Measurements from ENCODE around the gene SLC22A31. TPM values are rescaled to one million over a fixed set of nuclear protein-coding genes. Genes with fewer than 3 reads are reported as not detected.

Gene SLC22A31
- total and polyA plus RNA-seq, 10 donors: 0.98 to 8.3 (median 4.6) TPM

DNA sequence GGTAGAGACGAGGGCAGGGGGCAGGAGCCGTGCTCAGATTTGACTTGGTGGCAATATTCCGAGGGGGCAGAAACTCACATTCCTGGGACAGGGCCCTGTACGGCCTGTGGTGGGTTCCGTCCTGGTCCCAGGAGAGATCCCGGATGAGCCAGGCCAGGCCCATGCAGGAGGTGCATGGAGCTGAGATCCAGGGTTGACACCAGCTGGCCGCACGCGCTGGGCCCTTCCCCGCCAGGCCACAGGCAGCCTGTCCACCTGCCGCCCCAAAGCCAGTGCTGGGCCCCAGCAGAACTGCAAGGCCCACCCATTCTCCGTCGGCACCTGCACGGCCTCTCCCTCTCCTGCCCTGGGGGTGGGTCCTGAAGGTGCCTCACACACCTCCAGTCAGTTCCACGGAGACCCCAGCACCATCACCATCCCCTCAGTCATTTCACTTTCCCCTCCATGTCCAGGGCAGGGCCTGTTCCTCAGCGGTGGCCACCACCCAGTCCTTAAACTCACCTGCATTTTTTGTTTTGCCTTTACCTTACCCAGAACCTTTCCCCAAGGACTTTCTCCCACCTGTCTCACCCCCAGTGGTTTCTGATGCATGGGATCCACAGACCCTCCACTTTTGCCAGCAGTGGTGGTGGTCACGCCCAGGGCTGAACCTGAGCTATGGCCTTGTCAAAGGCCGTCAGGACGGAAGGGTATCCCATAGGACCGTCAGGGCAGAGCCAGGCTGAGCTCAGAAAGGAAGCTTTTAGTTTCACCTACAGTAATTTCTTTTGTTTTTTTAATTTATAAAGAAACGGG lies 53.9 kb downstream of the SLC22A31 start:
- H3K36me3 ChIP-seq: peaks cover 4 to 99% (median 59%) of the 10 kb centered on the region in 6 donors
- DNase-seq: peak; percentile 58

More for the DNA sequence above, 53.9 kb downstream of the SLC22A31 start:
- Histone ChIP-seq H3K27me3 (replicated peaks in 1 of 7) (no peaks in the 10 kb centered on the region), H3K4me1 (no peaks in the 10 kb centered on the region), H3K4me3 (no peak overlapping the region), H3K9me3 (peaks cover 0 to 20% (median 16%) of the 10 kb centered on the region in 8 donors), H3K27ac (no peak overlapping the region)
- TF ChIP-seq POLR2AphosphoS5 (IDR thresholded peaks at IDR 0.05) (peak in 2 of 3 donors; percentile 15 to 42), POLR2A (IDR thresholded peaks at IDR 0.05) (no peak)
- TF ChIP-seq, protein P1, sequence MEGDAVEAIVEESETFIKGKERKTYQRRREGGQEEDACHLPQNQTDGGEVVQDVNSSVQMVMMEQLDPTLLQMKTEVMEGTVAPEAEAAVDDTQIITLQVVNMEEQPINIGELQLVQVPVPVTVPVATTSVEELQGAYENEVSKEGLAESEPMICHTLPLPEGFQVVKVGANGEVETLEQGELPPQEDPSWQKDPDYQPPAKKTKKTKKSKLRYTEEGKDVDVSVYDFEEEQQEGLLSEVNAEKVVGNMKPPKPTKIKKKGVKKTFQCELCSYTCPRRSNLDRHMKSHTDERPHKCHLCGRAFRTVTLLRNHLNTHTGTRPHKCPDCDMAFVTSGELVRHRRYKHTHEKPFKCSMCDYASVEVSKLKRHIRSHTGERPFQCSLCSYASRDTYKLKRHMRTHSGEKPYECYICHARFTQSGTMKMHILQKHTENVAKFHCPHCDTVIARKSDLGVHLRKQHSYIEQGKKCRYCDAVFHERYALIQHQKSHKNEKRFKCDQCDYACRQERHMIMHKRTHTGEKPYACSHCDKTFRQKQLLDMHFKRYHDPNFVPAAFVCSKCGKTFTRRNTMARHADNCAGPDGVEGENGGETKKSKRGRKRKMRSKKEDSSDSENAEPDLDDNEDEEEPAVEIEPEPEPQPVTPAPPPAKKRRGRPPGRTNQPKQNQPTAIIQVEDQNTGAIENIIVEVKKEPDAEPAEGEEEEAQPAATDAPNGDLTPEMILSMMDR (IDR thresholded peaks at IDR 0.05 in 8 of 11, conservative IDR thresholded peaks at IDR 0.05 in 3 of 11): no peak
- intact Hi-C loops (cut with DNase I; ENCODE audit: low total_unique reads): no loop called here
- 91 to 98% (median 95%) methylated on average over 12 to 21 of the region's 21 CpGs for WGBS, 5 donors

Other genes with a start within 250 kb of the SLC22A31 start
- 10 to 100 TPM; 10.5 to 59.8 (median 56.3) TPM for gene CBFA2T3, start 223.3 kb downstream of the SLC22A31 start, total RNA-seq
- 10 to 100 TPM in 2 of 3 donors, 1 to 10 TPM in 1; 8.4 to 25.1 (median 14.3) TPM for gene CBFA2T3, start 223.3 kb downstream of the SLC22A31 start, polyA plus RNA-seq
- gene ACSF3, start 106.7 kb downstream of the SLC22A31 start, total RNA-seq: 10 to 100 TPM; 39.9 to 68.1 (median 50.0) TPM
- gene ACSF3, start 106.7 kb downstream of the SLC22A31 start, polyA plus RNA-seq: 10 to 100 TPM; 35.4 to 50.2 (median 45.9) TPM
- gene CDH15, start 28.8 kb downstream of the SLC22A31 start, total RNA-seq: 1 to 10 TPM in 5 of 7 donors, under 1 TPM in 2; 0.74 to 7.4 (median 1.5) TPM
- 1 to 10 TPM in 1 of 3 donors, under 1 TPM in 2; 0.14 to 1.1 (median 0.57) TPM for gene CDH15, start 28.8 kb downstream of the SLC22A31 start, polyA plus RNA-seq
- gene ZNF778, start 17.2 kb upstream of the SLC22A31 start, total RNA-seq: 10 to 100 TPM in 6 of 7 donors, 1 to 10 TPM in 1; 9.4 to 34.4 (median 12.9) TPM
- 1 to 10 TPM; 1.6 to 3.1 (median 1.8) TPM for gene ZNF778, start 17.2 kb upstream of the SLC22A31 start, polyA plus RNA-seq

Measured in spleen (tissue), 11 donors.